Cardiac ventricle fibroblast (primary cell): ENCODE results near the gene LINGO3. TPM values are rescaled to one million over a fixed set of nuclear protein-coding genes. Genes with fewer than 3 reads are reported as not detected.

ENCODE experiments used
- total RNA-seq: library from RNA; depleted of rRNA; stranded (reverse); fragments of >200 nt; gene quantifications from 2 replicates; pipeline ENCODE4 v1.2.3, GENCODE V29; 2015

Gene LINGO3, protein sequence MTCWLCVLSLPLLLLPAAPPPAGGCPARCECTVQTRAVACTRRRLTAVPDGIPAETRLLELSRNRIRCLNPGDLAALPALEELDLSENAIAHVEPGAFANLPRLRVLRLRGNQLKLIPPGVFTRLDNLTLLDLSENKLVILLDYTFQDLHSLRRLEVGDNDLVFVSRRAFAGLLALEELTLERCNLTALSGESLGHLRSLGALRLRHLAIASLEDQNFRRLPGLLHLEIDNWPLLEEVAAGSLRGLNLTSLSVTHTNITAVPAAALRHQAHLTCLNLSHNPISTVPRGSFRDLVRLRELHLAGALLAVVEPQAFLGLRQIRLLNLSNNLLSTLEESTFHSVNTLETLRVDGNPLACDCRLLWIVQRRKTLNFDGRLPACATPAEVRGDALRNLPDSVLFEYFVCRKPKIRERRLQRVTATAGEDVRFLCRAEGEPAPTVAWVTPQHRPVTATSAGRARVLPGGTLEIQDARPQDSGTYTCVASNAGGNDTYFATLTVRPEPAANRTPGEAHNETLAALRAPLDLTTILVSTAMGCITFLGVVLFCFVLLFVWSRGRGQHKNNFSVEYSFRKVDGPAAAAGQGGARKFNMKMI
- not detected in 2 replicates for total RNA-seq

DNA sequence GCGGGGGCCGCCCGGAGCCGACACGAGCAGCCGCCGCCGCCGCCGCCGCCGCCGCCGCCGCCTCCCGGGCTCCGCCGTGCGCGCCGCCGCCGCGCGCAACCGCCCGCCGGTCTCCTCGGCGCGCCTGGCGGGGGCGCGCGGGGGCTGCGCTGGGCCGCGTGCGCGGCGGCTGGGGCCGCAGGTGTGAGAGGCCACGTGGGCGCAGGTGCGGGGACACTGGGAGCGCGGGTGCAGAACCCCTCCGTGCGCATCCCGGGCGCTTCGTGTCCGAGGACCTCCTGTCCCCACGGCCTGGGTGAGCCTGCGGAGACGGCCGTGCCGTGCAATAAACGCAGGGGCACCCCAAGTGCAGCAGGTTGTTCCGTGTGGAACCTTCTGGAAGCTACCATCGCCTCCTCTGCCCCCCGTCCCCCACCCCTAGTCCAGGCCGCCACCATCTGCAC lies at the start of gene LINGO3:
Gene LINGO3 (minus strand): TSS at position 41 of the 443 bp plus-strand sequence. CDS start 16,378 bp downstream, outside the sequence.

DNA sequence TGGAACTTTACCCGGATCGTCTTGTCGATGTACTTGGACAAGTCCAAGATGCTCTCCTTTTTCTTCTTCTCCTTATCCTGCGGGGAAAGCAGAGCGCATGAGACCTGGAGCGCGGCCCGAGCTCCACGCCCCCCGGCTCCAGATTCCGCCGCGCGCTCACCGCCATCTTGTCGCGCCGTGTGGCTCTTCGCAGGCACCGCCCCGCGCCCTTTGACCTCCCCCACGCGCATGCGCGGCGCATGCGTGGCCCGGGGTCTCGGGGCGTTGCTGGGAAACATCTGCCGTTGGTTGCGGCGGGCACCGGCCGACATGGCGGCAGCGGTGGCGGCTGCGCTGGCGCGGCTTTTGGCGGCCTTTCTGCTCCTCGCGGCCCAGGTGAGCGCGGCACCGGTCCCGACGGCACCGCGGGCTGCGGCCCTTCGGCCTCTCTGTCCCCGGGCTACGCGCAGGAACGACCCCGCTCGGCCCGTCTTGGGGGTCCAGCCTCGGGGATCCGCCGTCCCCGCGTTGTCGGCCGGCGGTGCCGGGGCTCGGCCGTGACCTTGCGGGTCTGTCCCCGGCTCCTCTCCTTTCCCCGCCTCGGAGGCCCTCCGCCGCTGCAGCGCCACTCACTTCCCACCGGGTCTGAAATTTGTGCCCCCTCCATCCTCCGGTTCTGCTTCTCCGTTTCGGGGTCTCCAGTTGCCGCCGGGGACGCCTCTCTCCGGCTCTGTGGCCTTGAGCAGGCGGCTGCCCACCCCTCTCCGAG lies 20.6 kb upstream of the LINGO3 start, which contains the start of the genes LSM7 and SPPL2B:
Gene LSM7 (minus strand): TSS at position 186 of the 748 bp plus-strand sequence. CDS start 20 bp downstream, at position 166.
Gene SPPL2B (plus strand): TSS at position 284 of the 748 bp plus-strand sequence. CDS start 26 bp downstream, at position 310.

GRCh38 chr19:2282062-2282861 lies 25.7 kb downstream of the LINGO3 start, which contains the start of gene PEAK3:
PEAK3 (minus strand) TSS chr19:2282175; CDS start chr19:2280931, 1,244 bp downstream.

Other genes with a start within 250 kb of the LINGO3 start
- gene MOB3A, start 211.8 kb downstream of the LINGO3 start, total RNA-seq = 31.0 and 34.4 TPM in 2 replicates
- gene IZUMO4, start 211.2 kb downstream of the LINGO3 start, total RNA-seq = 0.62 and 1.3 TPM in 2 replicates
- gene AP3D1, start 156.6 kb downstream of the LINGO3 start, total RNA-seq = 79.8 and 87.5 TPM in 2 replicates
- gene DOT1L, start 144.2 kb downstream of the LINGO3 start, total RNA-seq = 6.4 and 6.6 TPM in 2 replicates
- 44.6 and 47.2 TPM in 2 replicates for gene PLEKHJ1, start 71.8 kb downstream of the LINGO3 start, total RNA-seq
- 36.3 and 60.0 TPM in 2 replicates for gene SF3A2, start 71.3 kb downstream of the LINGO3 start, total RNA-seq
- 0.31 and 0.39 TPM in 2 replicates for gene AMH, start 58.8 kb downstream of the LINGO3 start, total RNA-seq
- gene JSRP1, start 51.7 kb downstream of the LINGO3 start, total RNA-seq = not detected in 2 replicates
- gene PEAK3, start 26.0 kb downstream of the LINGO3 start, total RNA-seq = not detected in 2 replicates
- gene LSM7, start 20.4 kb upstream of the LINGO3 start, total RNA-seq = 88.4 and 100 TPM in 2 replicates
- gene SPPL2B, start 20.5 kb upstream of the LINGO3 start, total RNA-seq = 24.6 and 26.0 TPM in 2 replicates
- gene TMPRSS9, start 52.1 kb upstream of the LINGO3 start, total RNA-seq = not detected in 2 replicates
- 37.6 and 44.0 TPM in 2 replicates for gene TIMM13, start 119.4 kb upstream of the LINGO3 start, total RNA-seq
- gene LMNB2, start 148.8 kb upstream of the LINGO3 start, total RNA-seq = 24.1 and 26.4 TPM in 2 replicates
- gene GADD45B, start 168.0 kb upstream of the LINGO3 start, total RNA-seq = 42.2 and 60.7 TPM in 2 replicates